Mucosa of stomach (tissue), 1 donor: ENCODE results near the gene TLR6.

Experiments
- H3K27me3 ChIP-seq: one replicate; pipeline ENCODE4 v1.7.0; 2013; ENCODE audit warnings: mild to moderate bottlenecking, low read length; ENCODE audit not compliant: control insufficient read depth, insufficient read depth
- H3K36me3 ChIP-seq: one replicate; pipeline ENCODE4 v1.7.0; 2013; ENCODE audit warnings: low read length; ENCODE audit not compliant: control insufficient read depth, insufficient read depth
- H3K4me1 ChIP-seq: one replicate; pipeline ENCODE4 v1.7.0; 2013; ENCODE audit warnings: mild to moderate bottlenecking, low read length; ENCODE audit not compliant: control insufficient read depth, insufficient read depth
- H3K4me3 ChIP-seq: one replicate; pipeline ENCODE4 v1.7.0; 2013; ENCODE audit warnings: low read length
- H3K9ac ChIP-seq: one replicate; pipeline ENCODE4 v1.7.0; 2013; ENCODE audit warnings: mild to moderate bottlenecking, low read length, moderate library complexity
- H3K9me3 ChIP-seq: one replicate; pipeline ENCODE4 v1.7.0; 2013; ENCODE audit warnings: mild to moderate bottlenecking, low read length, moderate library complexity; ENCODE audit not compliant: control insufficient read depth
- donor health status: Pancreatic carcinoma.

The TLR6 gene

DNA sequence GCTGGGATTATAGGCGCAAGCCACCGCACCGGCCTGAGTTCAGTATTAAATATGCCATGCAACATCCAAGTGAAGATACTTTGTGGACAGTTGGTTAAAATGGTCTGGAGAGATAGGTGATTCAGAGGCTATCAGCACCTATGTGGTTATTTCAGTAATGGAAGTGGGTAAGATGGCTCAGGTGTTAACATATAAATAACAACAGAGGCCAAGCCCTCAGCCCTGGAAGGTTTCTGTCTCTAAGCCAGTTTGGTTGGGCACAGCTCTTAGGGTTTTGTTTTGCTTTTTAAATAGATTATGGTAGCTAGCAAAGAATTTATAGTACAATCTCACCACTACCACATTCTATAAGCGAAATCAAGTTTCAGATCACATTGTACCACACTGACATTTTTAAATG lies 27.6 kb upstream of the TLR6 start:
- H3K27me3 ChIP-seq = no peaks in the 10 kb centered on the region
- no peak overlapping the region for H3K4me3 ChIP-seq
- H3K4me1 ChIP-seq = peaks cover under 1% of the 10 kb centered on the region
- H3K36me3 ChIP-seq = peaks cover 4% of the 10 kb centered on the region
- no peak overlapping the region for H3K9ac ChIP-seq
- no peaks in the 10 kb centered on the region for H3K9me3 ChIP-seq

- no peaks in the 10 kb centered on the region for H3K9me3 ChIP-seq
- no peak overlapping the region for H3K9ac ChIP-seq
- peaks cover 32% of the 10 kb centered on the region for H3K4me1 ChIP-seq
- no peaks in the 10 kb centered on the region for H3K27me3 ChIP-seq
- no peak overlapping the region for H3K4me3 ChIP-seq
- H3K36me3 ChIP-seq = peaks cover 4% of the 10 kb centered on the region
Observed at GRCh38 chr4:38876636-38877035, 20.0 kb upstream of the TLR6 start.

- Histone ChIP-seq H3K4me1 (peaks cover 44% of the 10 kb centered on the region), H3K36me3 (no peaks in the 10 kb centered on the region), H3K4me3 (no peak overlapping the region), H3K9ac (no peak overlapping the region), H3K27me3 (no peaks in the 10 kb centered on the region), H3K9me3 (no peaks in the 10 kb centered on the region)
Observed at GRCh38 chr4:38873290-38873944, 16.8 kb upstream of the TLR6 start.

DNA sequence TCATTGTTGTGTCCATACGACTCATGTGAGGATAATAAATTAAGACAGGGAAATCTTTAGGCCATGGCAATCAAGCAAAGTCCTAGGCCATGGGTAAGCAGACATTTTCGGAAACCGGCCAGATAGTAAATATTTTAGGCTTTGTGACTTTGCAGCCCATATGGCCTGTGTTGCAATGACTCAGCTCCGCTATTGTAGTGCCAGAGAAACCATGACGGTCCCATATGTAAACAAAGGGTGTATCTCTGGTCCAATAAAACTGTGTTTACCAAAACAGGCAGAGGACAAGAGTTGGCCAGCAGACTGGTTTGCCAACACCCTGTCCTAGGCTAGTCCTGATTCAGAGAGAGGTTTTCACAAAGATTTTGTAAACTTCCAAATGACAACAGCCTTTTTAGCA lies 16.0 kb upstream of the TLR6 start:
- Histone ChIP-seq H3K27me3 (no peaks in the 10 kb centered on the region), H3K9me3 (no peaks in the 10 kb centered on the region), H3K4me3 (no peak overlapping the region), H3K9ac (no peak overlapping the region), H3K4me1 (peaks cover 47% of the 10 kb centered on the region), H3K36me3 (no peaks in the 10 kb centered on the region)

DNA sequence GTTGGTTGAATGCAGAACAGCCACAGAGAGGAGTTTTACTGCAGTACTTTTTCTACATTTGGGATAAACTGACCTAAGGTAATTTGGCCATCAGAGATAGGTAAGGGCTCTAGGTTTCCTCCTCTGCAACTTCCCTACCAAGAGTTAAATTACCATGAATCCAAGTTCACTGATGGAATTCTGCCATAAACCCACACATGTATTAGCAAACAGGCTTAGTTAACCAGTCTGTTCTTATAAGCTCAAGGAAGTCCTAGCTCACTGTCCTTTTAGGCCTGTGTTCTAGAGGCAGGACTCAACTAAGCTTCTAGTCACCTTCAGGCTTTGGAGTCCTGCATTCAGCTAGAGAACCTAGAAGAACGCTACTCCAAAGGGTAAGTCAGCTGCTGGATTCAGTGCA lies 15.0 kb upstream of the TLR6 start:
- H3K4me1 ChIP-seq = peaks cover 52% of the 10 kb centered on the region
- no peak overlapping the region for H3K4me3 ChIP-seq
- no peaks in the 10 kb centered on the region for H3K9me3 ChIP-seq
- H3K9ac ChIP-seq = no peak overlapping the region
- H3K27me3 ChIP-seq = no peaks in the 10 kb centered on the region
- no peaks in the 10 kb centered on the region for H3K36me3 ChIP-seq

DNA sequence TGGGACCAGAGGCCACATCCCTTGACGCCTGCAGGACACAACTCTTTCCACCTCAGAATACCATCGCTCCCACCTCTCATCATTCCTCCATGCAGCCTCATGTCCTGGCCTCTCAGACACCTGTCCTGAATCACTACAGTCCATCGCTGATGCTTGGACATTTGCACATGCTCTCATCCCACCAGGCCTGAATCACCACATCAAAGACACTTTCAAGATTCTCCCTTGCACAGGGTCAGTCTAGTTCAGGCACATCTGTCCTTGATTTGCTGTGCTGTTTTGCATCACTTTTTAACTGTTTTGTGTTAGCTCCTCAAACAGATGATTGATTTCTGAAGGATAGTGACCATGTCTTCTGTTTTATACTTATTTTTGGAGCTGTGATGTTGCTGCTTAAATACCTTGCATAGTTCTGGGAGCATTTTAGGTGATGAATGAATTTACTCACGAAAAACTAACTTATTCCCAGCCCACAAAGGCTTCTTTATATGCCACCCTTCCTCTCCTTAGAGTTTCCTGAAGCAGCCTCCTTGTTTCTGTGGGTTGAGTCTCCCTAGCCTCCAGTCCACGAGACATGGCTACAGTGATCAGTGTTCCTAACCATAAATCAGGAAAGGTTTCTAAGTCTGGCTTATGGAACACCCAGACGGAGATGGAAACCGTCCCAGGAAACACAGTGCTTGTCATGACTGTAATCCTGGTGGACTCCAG lies 13.6 kb upstream of the TLR6 start:
- H3K9ac ChIP-seq = no peak overlapping the region
- H3K4me3 ChIP-seq = no peak overlapping the region
- H3K27me3 ChIP-seq = no peaks in the 10 kb centered on the region
- H3K36me3 ChIP-seq = no peaks in the 10 kb centered on the region
- H3K9me3 ChIP-seq = no peaks in the 10 kb centered on the region
- H3K4me1 ChIP-seq = peaks cover 52% of the 10 kb centered on the region

GRCh38 chr4:38869511-38869910 lies 12.9 kb upstream of the TLR6 start:
- no peaks in the 10 kb centered on the region for H3K27me3 ChIP-seq
- H3K36me3 ChIP-seq = no peaks in the 10 kb centered on the region
- no peak overlapping the region for H3K4me3 ChIP-seq
- H3K4me1 ChIP-seq = peaks cover 52% of the 10 kb centered on the region
- peak overlapping the region; percentile 98 for H3K9ac ChIP-seq
- no peaks in the 10 kb centered on the region for H3K9me3 ChIP-seq

DNA sequence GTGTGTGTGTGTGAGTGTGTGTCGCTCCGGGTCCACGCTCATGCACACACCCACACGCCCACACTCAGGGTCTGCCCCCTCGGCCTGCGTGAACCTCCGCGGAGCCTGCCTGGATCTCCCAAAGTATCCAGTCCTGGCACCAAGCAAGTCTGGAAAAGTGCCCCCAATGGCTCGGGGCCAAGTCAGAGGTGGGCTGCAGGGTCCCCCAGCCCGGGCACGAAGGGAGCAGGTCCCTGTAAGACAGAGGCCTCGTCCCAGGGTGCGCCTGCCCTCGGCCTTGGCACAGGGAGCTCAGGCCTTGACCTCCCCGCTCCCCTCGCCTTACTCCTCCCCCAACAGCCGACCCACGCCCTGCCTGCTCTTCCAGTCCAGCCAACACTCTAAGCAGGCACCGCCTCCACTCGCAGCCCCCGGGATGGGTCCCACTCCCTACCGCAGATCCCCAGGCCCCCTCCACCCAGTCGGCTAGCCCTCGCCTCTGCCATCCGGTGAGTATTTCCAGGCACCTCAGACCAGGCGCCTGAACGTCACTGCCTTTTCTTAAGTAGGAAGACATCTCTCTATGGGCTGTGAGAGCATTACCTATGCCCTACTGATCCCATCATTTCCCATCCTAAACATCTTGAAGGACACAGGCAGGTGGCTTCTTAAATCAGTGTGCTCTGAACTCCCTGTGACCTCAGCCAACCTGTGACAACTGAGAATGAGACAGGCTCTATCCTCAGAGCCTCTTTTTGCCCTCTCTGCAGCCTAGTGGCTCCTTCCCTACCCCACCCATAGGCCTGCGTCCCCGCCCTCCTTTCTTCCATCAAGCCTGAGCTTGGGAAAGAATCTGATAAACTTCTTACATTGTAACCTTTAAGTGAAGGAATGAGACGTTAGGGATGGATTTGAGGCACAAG lies 11.7 kb upstream of the TLR6 start:
- H3K9me3 ChIP-seq = no peaks in the 10 kb centered on the region
- H3K4me1 ChIP-seq = peaks cover 44% of the 10 kb centered on the region
- no peaks in the 10 kb centered on the region for H3K27me3 ChIP-seq
- H3K4me3 ChIP-seq = peak overlapping the region; percentile 71
- H3K9ac ChIP-seq = peak overlapping the region; percentile 98
- H3K36me3 ChIP-seq = no peaks in the 10 kb centered on the region

- no peaks in the 10 kb centered on the region for H3K36me3 ChIP-seq
- H3K9ac ChIP-seq = peak within 1 kb of the TSS; percentile 98
- no peaks in the 10 kb centered on the region for H3K9me3 ChIP-seq
- no peaks in the 10 kb centered on the region for H3K27me3 ChIP-seq
- H3K4me1 ChIP-seq = peaks cover 36% of the 10 kb centered on the region
- H3K4me3 ChIP-seq = peak within 1 kb of the TSS; percentile 71
Observed at GRCh38 chr4:38867478-38868058, 11.0 kb upstream of the TLR6 start, which contains the start of gene FAM114A1. Gene FAM114A1 (plus strand): TSS chr4:38867806. CDS start chr4:38878079, 10,273 bp downstream.

GRCh38 chr4:38866973-38867477 lies 10.4 kb upstream of the TLR6 start:
- H3K4me3 ChIP-seq = no peak overlapping the region
- H3K27me3 ChIP-seq = no peaks in the 10 kb centered on the region
- no peaks in the 10 kb centered on the region for H3K9me3 ChIP-seq
- H3K36me3 ChIP-seq = no peaks in the 10 kb centered on the region
- H3K9ac ChIP-seq = peak overlapping the region; percentile 89
- H3K4me1 ChIP-seq = peaks cover 31% of the 10 kb centered on the region

DNA sequence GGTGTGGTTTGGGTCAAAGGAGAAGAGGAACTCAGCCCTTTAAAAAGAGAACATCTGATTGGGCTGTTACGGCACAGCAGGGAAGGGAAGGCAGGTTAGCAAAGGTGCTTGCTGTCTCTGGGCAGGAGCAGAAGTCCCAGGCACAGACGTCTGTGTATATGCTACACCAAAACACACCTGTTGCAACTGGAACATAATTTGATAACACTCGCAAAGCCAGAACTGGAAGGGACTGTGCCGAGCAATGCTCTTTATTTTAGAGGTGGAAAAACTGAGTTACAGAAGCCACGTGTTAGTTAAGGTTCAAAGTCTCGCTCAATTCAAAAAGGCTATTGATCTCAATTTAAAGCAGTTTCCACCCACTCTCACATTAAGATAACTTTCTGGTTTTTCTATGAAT lies 8.8 kb upstream of the TLR6 start:
- Histone ChIP-seq H3K4me1 (peaks cover 25% of the 10 kb centered on the region), H3K9ac (peak overlapping the region; percentile 2), H3K4me3 (no peak overlapping the region), H3K27me3 (no peaks in the 10 kb centered on the region), H3K9me3 (no peaks in the 10 kb centered on the region), H3K36me3 (no peaks in the 10 kb centered on the region)
